ENCODE measurements around the gene CCNB1. TPM values are rescaled to one million over a fixed set of nuclear protein-coding genes. Genes with fewer than 3 reads are reported as not detected.
"Not testable (repeated sequence)": the region's sequence is repeated elsewhere in the genome, so short reads cannot be mapped to it uniquely, and the experiment has no call there.

CCNB1 gene
- polyA plus RNA-seq, 2 of the 4 experiments (the other 2 are of a cell fraction), result 236 to 311 TPM

- FAIRE-seq, result no peak
Observed at GRCh38 chr5:69134126-69134525, 32.8 kb upstream of the CCNB1 start.

GRCh38 chr5:69136293-69136692 lies 30.7 kb upstream of the CCNB1 start:
- POLR2A ChIA-PET, result no interaction called here
- FAIRE-seq, result no peak

More at GRCh38 chr5:69134126-69134525, 32.8 kb upstream of the CCNB1 start:
- ChIA-PET POLR2A (no interaction called here), CTCF (interaction anchor here (0.6 kb wide), 1 partner anchor 384 kb away, joined by 3 read pairs; no protein-coding TSS in a partner anchor)
- DNase-seq (ENCODE audit: low read depth in 1 of 2, low spot score in 1 of 2) (no peak), ATAC-seq (no peak)
- 64% methylated on average over 7 of the region's 7 CpGs for WGBS (ENCODE audit: missing lambda C conversion rate)
- H3K9me3 ChIP-seq, result no peaks in the 10 kb centered on the region
- H3K27ac ChIP-seq, result no peak overlapping the region
- H3K4me1 ChIP-seq, result peaks cover 19% of the 10 kb centered on the region
- no peak overlapping the region for H3K4me3 ChIP-seq
- no peak overlapping the region for H3K4me2 ChIP-seq
- TF ChIP-seq MAZ (IDR thresholded peaks at IDR 0.05; ENCODE audit: borderline replicate concordance, low read depth, low read length) (no peak), CBX2 (IDR thresholded peaks at IDR 0.05; ENCODE audit: borderline replicate concordance, low read depth) (no peak), TP53 (CRISPR knock-in tag; IDR thresholded peaks at IDR 0.05) (no peak), MAFK (IDR thresholded peaks at IDR 0.05; ENCODE audit: partially characterized antibody) (no peak), FOXS1 (CRISPR knock-in tag; IDR thresholded peaks at IDR 0.05) (no peak), CEBPB (IDR thresholded peaks at IDR 0.05) (no peak)

GRCh38 chr5:69137208-69137607 lies 29.7 kb upstream of the CCNB1 start:
- peaks cover 11% of the 10 kb centered on the region for H3K9me3 ChIP-seq

More at GRCh38 chr5:69136293-69136692, 30.7 kb upstream of the CCNB1 start:
- Histone ChIP-seq H3K4me3 (no peak overlapping the region), H3K9me3 (peaks cover 9% of the 10 kb centered on the region), H3K4me2 (no peak overlapping the region), H3K27ac (no peak overlapping the region), H3K4me1 (no peaks in the 10 kb centered on the region)
- CTCF ChIA-PET, result no interaction called here
- ATAC-seq (no peak), DNase-seq (ENCODE audit: low read depth in 1 of 2, low spot score in 1 of 2) (no peak)
- TF ChIP-seq FOXS1 (CRISPR knock-in tag; IDR thresholded peaks at IDR 0.05) (no peak), MYC (IDR thresholded peaks at IDR 0.05; ENCODE audit: borderline replicate concordance, low read length) (no peak), CEBPB (IDR thresholded peaks at IDR 0.05) (no peak), MAZ (IDR thresholded peaks at IDR 0.05; ENCODE audit: borderline replicate concordance, low read depth, low read length) (no peak), CHD4 (IDR thresholded peaks at IDR 0.05; ENCODE audit: borderline replicate concordance) (no peak), E2F6 (IDR thresholded peaks at IDR 0.05; ENCODE audit: borderline replicate concordance, low read depth) (no peak), FOSL2 (IDR thresholded peaks at IDR 0.05) (no peak), FOSL2 (CRISPR knock-in tag; IDR thresholded peaks at IDR 0.05) (no peak), FOSB (CRISPR knock-in tag; IDR thresholded peaks at IDR 0.05) (no peak), REST (IDR thresholded peaks at IDR 0.05) (no peak), USF2 (IDR thresholded peaks at IDR 0.05) (no peak), TFCP2L1 (CRISPR knock-in tag; IDR thresholded peaks at IDR 0.05) (no peak), CTCF (IDR thresholded peaks at IDR 0.05) (no peak), CHD2 (IDR thresholded peaks at IDR 0.05; ENCODE audit: low read length, partially characterized antibody) (no peak), HOXA7 (CRISPR knock-in tag; IDR thresholded peaks at IDR 0.05) (no peak), SREBF2 (IDR thresholded peaks at IDR 0.05) (no peak), ZSCAN20 (CRISPR knock-in tag; IDR thresholded peaks at IDR 0.05) (no peak)
- 97% methylated on average over 3 of the region's 3 CpGs for WGBS (ENCODE audit: missing lambda C conversion rate)

More at GRCh38 chr5:69137208-69137607, 29.7 kb upstream of the CCNB1 start:
- DNase-seq (ENCODE audit: low read depth in 1 of 2, low spot score in 1 of 2); CTCF ChIA-PET; POLR2A ChIA-PET; H3K4me2 ChIP-seq; H3K4me3 ChIP-seq; FAIRE-seq; ATAC-seq; H3K4me1 ChIP-seq; H3K27ac ChIP-seq: not testable (repeated sequence)
- 93% methylated on average over 1 of the region's 1 CpG for WGBS (ENCODE audit: missing lambda C conversion rate)

Data from A549 (cell line).